Erythroblast (primary cell): Measurements from ENCODE around the gene KLHL3.
"Not testable (repeated sequence)": the region's sequence is repeated elsewhere in the genome, so short reads cannot be mapped to it uniquely, and the experiment has no call there.

Experiments
- DNase-seq, 2 experiments: peaks; one replicate each; lab custom pipeline; 2025; lab: John Stamatoyannopoulos, UW
- GATA1 ChIP-seq: IDR thresholded peaks from 2 replicates; pipeline ENCODE4 v1.6.1; 2011; ENCODE audit warnings: low read depth, mild to moderate bottlenecking, control low read depth, low read length, moderate library complexity
- POLR2A ChIP-seq: IDR thresholded peaks from 2 replicates; pipeline ENCODE4 v1.6.1; 2011; ENCODE audit warnings: mild to moderate bottlenecking, low read length

Gene KLHL3

DNA sequence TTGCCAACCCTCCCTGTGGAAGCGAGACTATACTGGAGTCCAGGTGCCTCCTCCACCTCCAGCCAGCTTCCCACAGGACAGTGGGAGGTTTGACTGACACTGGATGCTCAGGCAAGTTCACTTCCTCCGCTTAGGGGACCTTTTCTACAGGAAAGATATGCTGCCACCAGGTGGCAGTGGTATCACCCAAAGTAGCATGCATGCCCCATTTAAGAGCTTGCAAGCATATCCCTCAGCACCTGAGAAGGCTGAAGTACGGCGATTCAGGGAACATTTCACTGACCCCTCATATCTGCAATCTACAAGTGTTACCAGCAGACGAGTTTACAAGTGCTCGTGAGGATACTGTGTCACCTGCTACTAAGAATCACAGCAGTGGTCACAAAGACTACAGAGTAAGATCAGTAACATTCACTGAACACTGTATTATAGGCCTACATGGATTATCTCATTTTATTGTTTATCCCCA lies 75.5 kb downstream of the KLHL3 start:
- TF ChIP-seq GATA1 (no peak), POLR2A (no peak)
- DNase-seq = peak; percentile 53 to 72

DNA sequence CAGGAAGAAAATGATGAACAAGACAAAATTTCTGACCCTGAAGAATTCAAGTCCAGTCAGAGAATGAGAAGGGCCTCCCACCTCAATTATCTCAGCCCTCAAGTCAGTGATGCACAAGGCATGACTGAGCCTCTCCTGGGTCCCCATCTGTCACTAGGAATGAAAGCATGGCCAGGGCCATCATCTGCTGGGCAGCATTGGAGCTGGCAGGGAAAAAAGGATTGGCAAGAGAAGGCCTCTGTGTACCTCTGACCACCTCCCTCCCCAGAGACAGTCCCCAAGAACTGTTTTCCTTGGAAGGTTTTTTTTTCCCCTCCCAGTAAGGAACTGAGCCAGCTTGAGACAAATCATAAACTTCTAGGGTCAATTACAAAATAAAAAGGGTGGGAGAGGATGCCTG lies 76.7 kb downstream of the KLHL3 start:
- DNase-seq = no peak
- TF ChIP-seq POLR2A (no peak), GATA1 (no peak)

DNA sequence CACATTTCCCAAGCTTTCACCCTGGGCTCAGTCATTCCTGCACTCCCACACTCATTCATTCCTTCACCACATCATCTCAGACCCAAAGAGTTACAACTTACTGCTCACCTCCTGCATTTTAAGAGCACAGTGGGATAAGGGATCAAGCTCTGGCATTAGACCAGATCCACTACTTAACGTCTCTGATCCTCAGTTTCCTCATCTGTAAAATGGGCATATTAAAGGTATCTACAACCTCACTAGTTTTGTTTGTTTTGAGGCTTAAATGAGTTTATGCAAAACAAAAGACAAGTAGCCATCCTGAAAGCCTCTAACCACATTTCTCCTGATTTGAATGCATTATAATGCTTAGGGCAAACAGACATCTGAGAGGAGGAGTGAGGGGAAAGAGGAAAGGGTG lies 77.6 kb downstream of the KLHL3 start:
- DNase-seq = no peak
- TF ChIP-seq GATA1 (no peak), POLR2A (no peak)

DNA sequence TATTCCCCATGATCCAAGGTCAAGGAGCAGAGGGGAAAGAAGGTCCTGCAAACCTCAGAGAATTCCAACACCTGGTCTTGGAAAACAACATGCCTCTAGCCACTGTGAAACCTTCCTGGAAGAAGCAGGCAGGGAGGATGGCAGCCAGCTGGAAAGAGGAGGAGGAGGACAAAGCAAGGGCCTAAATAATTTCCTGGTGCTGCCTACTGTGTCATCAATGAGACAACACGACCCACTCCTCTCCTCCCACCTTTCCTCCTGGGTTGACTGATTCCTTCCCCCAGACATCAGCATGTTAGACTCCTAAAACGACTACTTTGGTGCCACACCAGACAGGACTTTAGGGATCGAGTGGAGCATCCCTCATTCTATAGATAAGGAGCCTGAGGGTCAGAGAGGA lies 78.8 kb downstream of the KLHL3 start:
- TF ChIP-seq POLR2A (no peak), GATA1 (no peak)
- DNase-seq = no peak

DNA sequence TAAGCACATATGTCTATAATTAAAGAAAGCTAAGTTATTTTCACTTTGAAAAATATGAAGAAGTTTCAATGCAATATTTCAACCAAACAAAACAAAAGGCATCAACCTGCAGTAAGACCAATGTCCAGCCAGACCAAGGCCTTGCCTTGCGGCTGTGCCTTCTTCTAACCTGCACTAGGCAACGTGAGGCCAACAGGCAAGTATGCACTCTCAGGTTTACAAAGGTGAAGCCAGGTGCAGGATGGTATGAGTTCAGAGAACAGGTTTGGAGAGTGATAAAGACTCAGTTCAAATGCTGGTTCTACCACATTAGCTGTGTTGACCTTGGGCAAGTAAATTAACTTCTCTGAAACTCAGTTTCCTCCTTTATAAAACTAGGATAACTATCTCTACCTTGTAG lies 79.3 kb downstream of the KLHL3 start:
- no peak for TF ChIP-seq GATA1
- no peak for TF ChIP-seq POLR2A
- no peak for DNase-seq

DNA sequence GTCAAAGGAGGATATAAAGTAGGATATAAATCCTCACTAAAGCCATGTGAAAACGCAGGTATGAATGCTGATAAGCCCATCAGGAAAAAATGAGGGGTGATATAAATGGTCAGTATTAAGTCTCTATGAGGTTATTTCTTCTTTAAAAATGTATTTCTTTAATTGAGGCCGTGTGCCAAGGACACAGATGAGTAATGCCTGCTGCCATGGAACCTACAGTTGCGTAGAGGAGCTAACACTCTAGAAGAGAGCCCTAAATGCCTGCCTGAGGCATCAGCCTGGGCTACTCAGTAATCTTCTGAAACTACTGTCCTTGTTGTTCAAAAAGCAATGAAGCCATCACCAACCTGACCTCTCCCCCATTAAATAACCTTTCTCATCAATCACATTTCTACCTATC lies 84.9 kb downstream of the KLHL3 start:
- no peak for DNase-seq
- no peak for TF ChIP-seq GATA1

DNA sequence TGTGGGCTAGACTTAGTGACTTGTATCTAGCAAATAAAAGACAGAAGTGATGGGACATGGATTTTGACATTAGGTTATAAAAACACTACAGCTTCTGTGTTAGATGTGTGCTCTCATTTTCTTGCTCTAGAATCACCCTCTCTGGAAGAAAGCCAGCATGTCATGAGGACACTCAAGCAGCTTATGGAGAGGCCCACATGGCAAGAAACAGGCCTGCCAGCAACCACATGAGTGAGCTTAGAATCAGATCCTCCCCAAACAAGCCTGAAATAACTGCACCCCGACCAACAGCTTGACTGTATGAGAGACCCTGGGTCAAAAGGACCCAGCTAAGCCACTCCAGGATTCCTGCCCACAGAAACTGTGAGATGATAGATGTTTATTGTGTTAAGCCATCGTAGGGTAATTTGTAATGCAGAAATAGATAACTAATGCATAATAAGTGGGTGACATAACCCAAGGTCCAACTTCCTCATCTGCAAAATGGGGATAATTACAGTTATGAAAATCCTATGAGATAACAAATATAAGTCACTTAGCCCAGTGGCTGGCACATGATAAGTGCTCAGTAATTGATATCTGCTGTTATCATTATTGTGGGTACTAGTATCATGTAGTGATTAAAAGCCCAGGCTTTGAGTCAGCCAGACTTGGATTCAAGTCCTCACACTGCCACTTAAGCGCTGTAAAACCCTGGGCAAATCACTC lies 86.5 kb downstream of the KLHL3 start:
- TF ChIP-seq GATA1 (no peak), POLR2A (no peak)
- peak; percentile 13 to 17 for DNase-seq

DNA sequence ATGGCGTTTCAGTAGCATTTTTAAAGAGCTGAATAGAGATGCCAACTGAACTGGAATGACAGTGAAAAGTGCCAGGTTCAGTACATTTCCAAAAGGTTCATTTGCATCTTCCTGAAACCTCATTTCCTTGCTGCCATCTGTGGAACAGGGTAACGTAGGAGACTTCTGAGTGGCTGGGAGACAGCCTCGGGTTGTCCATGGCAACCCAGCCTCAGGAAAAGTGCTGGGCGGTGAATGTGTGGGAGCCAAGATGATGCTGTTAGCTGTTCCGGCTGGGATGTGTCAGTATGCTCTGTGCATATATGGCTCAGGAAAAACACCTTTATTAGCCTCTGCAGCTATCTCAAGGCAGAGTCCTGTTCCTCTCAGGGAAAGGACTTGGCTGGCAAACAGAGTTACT lies 87.5 kb downstream of the KLHL3 start:
- TF ChIP-seq POLR2A = no peak
- no peak for TF ChIP-seq GATA1

DNA sequence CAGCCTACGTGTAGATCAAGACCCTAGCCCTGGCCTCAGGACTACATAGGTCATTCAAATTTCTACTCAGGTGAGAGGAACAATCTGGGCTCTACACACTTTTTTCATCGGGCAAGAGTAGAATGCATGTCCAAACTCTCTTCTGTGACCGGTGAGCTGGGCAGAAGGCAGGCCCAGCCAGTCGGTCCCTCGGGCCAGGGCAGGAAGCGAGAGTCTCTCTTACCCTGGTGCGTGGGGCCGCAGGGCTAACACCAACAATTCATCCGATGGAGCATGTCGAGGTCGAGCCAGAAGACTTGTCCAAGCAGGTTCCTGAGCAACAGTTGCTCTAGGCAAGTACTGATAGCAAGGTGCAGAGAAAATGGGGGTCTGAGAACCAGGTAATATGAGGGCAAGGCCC lies 88.5 kb downstream of the KLHL3 start:
- no peak for DNase-seq
- no peak for TF ChIP-seq GATA1
- TF ChIP-seq POLR2A = no peak

More for the DNA sequence above, 87.5 kb downstream of the KLHL3 start:
- no peak for DNase-seq

DNA sequence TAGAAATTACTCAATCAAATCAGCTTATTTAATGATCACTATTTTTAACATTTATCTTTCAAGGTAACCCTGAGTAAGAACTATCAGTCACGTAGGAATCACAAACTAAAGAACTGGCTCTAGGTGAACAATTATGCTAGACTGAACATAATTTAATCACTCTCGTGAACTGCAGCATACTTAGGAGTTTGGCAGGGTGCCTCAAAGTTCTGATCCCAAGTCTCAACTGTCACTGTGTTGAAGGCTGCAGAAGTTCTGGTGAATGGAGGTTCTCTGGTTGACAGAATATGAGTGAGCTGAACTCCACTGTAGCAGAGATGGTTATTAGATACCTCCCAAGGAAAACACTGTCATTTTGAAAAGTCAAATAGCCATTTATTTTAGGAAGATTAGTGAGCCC lies 89.1 kb downstream of the KLHL3 start:
- DNase-seq = no peak
- TF ChIP-seq GATA1 = no peak
- no peak for TF ChIP-seq POLR2A

DNA sequence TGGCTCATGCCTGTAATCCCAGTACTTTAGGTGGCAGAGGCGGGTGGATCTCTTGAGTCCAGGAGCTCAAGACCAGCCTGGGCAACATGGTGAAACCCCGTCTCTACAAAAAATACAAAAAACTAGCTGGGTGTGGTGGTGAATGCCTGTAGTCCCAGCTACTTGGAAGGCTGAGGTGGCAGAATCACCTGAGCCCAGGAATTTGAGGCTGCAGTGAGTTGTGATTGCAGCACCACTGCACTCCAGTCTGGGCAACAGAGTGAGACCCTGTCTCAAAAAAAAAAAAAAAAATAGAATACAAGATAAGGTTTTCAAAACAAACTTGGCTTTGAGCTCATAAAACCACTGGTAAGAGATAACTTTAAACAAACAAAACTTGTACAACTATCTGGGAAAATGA lies 92.8 kb downstream of the KLHL3 start:
- not testable (repeated sequence) for DNase-seq

DNA sequence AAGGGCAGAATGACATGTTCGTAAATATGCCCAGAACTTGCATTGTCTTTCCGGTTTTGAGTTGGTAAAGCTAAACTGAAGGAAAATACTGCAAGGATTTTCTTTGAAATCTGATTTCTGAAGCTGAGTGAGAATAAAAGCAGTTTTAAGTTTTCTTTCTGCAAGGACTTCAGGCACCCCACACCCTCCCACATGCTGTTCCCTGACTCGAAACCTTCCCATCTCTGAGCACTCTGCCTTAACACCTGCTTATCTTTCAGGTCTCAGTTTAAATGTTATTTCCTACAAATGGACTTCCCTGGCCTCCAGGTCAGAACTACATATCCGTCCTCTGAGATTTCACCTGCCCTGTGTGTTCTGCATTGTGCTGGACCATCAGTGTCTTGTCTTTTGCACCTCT lies 93.8 kb downstream of the KLHL3 start:
- TF ChIP-seq GATA1 = no peak
- no peak for TF ChIP-seq POLR2A
- no peak for DNase-seq

DNA sequence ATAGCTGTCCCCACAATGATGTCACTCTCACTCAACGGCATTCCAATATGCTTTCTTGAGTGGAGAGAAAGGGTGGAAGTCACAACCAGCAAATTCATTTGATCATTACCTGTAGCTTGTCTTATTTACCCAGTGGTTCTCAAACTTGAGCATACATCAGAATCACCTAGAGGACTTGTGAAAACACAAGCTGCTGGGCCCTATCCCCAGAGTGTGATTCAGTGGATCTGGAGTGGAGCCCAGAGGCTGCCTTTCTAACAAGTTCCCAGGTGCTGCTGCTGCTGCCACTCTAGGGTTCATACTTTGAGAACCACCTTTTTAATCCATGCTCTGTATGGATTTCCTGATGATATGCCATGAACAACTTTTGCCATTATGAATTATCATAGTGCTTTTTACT lies 94.7 kb downstream of the KLHL3 start:
- TF ChIP-seq POLR2A (no peak), GATA1 (no peak)
- no peak for DNase-seq

DNA sequence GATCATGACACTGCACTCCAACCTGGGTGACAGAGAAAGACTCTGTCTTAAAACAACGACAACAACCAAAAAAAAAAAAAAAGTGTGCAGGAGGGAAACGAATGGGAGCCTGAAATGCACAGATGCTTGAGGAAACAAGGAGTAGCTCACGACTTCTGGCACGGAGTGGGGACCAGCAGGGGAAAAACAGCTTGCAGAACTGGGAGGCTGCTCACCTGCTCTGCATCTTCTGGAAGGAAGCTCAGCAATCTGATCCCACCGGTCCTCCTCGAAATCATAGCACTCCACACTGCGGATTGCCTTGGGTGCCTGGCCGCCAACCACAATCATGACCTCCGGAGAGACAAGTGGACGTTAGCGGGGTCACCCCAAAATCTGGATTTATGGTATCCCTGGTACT lies 96.2 kb downstream of the KLHL3 start:
- DNase-seq = no peak
- TF ChIP-seq POLR2A (no peak), GATA1 (no peak)

DNA sequence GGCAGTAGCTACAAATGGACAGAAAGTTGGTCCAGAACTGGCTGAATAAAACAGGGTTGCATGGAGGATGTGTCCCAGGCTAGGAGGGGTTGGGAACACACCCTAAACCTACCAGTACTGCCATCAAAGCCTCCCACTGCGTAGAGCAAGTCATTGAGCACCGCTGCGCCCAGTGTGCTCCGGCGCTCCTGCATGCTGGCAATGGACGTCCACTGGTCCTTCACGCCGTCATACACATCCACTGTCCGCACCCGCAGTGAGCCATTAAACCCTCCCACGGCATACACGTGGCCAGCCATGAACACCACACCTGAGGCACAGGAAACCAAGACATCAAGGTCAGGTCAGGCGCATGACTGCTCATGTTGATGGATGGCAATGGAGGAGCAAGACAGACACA lies 97.0 kb downstream of the KLHL3 start:
- no peak for DNase-seq
- TF ChIP-seq GATA1 = no peak
- TF ChIP-seq POLR2A = no peak
